Sigmoid colon (tissue), 7 donors: Measurements from ENCODE around the gene COMMD1. TPM values are rescaled to one million over a fixed set of nuclear protein-coding genes. Genes with fewer than 3 reads are reported as not detected.
"Not testable (repeated sequence)": the region's sequence is repeated elsewhere in the genome, so short reads cannot be mapped to it uniquely, and the experiment has no call there.

Experiments used
- DNase-seq: peaks from one replicate; pipeline ENCODE4 v3.0.0-alpha.2; 2019
- H3K27ac ChIP-seq, 4 donors: fragments of 200-600 bp; sonication (generic); one replicate each; pipeline ENCODE4 v1.5.1; 2016 to 2019; ENCODE audit warnings: mild to moderate bottlenecking in 1 of 4
- H3K27me3 ChIP-seq, 3 donors: fragments of 200-600 bp; sonication (generic); one replicate each; pipeline ENCODE4 v1.5.1; 2019; ENCODE audit warnings: mild to moderate bottlenecking in 1 of 3
- H3K36me3 ChIP-seq, 4 donors: fragments of 200-600 bp; sonication (generic); one replicate each; pipeline ENCODE4 v1.5.1; 2016 to 2019
- H3K4me1 ChIP-seq, 4 donors: fragments of 200-600 bp; sonication (generic); one replicate each; pipeline ENCODE4 v1.5.1; 2017 to 2019
- H3K4me3 ChIP-seq, 4 donors: fragments of 200-600 bp; sonication (generic); one replicate each; pipeline ENCODE4 v1.5.1; 2017 to 2019; ENCODE audit warnings: mild to moderate bottlenecking in 2 of 4, moderate library complexity in 1 of 4
- H3K9me3 ChIP-seq, 4 donors: fragments of 200-600 bp in 3 of 4; sonication (generic) in 3 of 4; one replicate each; pipeline versions ENCODE4 v1.5.1 to v1.6.1; 2013 to 2019
- EP300 ChIP-seq, 4 donors: sonication (generic); formaldehyde crosslinking; IDR thresholded peaks; one replicate each; pipeline ENCODE4 v1.6.1; 2017; ENCODE audit warnings: antibody characterized with exemption in 4 of 4
- POLR2A ChIP-seq, 2 donors: fragments of 450-650 bp; IDR thresholded peaks; one replicate each; pipeline ENCODE4 v1.6.1; 2016; ENCODE audit warnings: antibody characterized with exemption in 2 of 2, mild to moderate bottlenecking in 2 of 2, moderate library complexity in 2 of 2
- POLR2AphosphoS5 ChIP-seq, 4 donors: sonication (generic); formaldehyde crosslinking; IDR thresholded peaks; one replicate each; pipeline ENCODE4 v1.6.1; 2017; ENCODE audit warnings: antibody characterized with exemption in 4 of 4
- WGBS, 2 donors: extraction: QIAGEN DNeasy Blood & Tissue Kit; methylation state at CpG; one replicate each; pipeline ENCODE4 v1.1.7; 2013; 5-methylcytosine and 5-hydroxymethylcytosine counted together
- intact Hi-C: fragments of 100-400 bp; cut with DNase I; formaldehyde crosslinking; loops from one replicate; pipeline ENCODE4 v1.15.1; 2023
- polyA plus RNA-seq, 3 donors: library from polyadenylated mRNA; stranded (reverse); fragments of 200-250 nt; gene quantifications; one replicate each; pipeline ENCODE4 v1.2.3, GENCODE V29; 2013
- total RNA-seq, 4 donors: library from RNA; depleted of rRNA; stranded (reverse); fragments of >200 nt; gene quantifications; one replicate each; pipeline ENCODE4 v1.1.0, GENCODE V29; 2016
- TF ChIP-seq, protein P1 (sequence below), 4 experiments: fragments of 450-650 bp in 3 of 4; fragments of 200-600 bp in 1 of 4; IDR thresholded peaks; one replicate each; pipeline ENCODE4 v1.5.1; 2016 to 2019; ENCODE audit warnings: antibody characterized with exemption in 4 of 4, mild to moderate bottlenecking in 3 of 4, moderate library complexity in 2 of 4
- donor health status: healthy with polysubstance abuse.
- donor health status: Bipolar disorder and iron deficiency.
- donor health status: healthy.

The COMMD1 gene
- total and polyA plus RNA-seq, 7 donors = 27.2 to 59.2 (median 50.6) TPM

DNA sequence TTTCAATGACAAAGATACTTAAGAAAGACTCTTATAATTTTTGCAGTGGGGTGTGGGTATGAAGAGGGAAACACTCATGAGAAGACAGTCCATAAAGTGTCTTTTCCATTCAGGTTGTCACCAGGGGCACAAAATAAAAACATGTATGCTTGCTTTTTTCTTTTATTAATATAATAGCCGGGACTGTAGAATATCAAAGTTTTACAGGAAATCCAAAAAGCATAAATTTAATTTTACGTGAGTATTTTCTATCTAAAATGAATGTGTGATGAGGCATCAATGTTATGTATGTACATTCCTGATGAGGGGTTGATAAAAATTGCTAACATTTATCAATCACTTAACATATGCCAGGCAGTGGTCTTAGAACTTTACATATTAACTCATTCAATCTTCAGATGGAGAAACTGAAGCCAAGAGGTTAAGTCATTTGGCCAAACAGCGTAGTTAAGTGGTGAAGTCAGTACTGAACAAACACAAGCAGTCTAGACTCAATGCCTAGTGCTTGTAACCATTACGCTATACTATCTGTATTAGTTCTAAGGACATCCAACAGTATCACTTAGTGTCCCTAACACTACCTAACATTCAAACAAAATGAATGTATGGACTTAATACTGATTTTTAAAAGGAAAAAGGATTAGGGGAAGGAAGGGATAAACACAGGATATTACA is 27.8 kb upstream of the COMMD1 start:
- DNase-seq = no peak
- TF ChIP-seq, protein P1, sequence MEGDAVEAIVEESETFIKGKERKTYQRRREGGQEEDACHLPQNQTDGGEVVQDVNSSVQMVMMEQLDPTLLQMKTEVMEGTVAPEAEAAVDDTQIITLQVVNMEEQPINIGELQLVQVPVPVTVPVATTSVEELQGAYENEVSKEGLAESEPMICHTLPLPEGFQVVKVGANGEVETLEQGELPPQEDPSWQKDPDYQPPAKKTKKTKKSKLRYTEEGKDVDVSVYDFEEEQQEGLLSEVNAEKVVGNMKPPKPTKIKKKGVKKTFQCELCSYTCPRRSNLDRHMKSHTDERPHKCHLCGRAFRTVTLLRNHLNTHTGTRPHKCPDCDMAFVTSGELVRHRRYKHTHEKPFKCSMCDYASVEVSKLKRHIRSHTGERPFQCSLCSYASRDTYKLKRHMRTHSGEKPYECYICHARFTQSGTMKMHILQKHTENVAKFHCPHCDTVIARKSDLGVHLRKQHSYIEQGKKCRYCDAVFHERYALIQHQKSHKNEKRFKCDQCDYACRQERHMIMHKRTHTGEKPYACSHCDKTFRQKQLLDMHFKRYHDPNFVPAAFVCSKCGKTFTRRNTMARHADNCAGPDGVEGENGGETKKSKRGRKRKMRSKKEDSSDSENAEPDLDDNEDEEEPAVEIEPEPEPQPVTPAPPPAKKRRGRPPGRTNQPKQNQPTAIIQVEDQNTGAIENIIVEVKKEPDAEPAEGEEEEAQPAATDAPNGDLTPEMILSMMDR (IDR thresholded peaks at IDR 0.05) = no peak
- TF ChIP-seq POLR2AphosphoS5 (IDR thresholded peaks at IDR 0.05) (no peak), POLR2A (IDR thresholded peaks at IDR 0.05) (no peak), EP300 (IDR thresholded peaks at IDR 0.05) (no peak)
- H3K4me1 ChIP-seq = no peaks in the 10 kb centered on the region
- H3K36me3 ChIP-seq = peaks cover 11 to 99% (median 63%) of the 10 kb centered on the region in 4 donors
- WGBS, 2 donors = 97 to 98% methylated on average over 4 of the region's 4 CpGs
- intact Hi-C loops = no loop called here
- no peaks in the 10 kb centered on the region for H3K27me3 ChIP-seq
- no peak overlapping the region for H3K4me3 ChIP-seq
- no peak overlapping the region for H3K27ac ChIP-seq
- H3K9me3 ChIP-seq = no peaks in the 10 kb centered on the region

- no peaks in the 10 kb centered on the region for H3K27me3 ChIP-seq
- H3K27ac ChIP-seq = no peak overlapping the region
- H3K4me3 ChIP-seq = no peak overlapping the region
- intact Hi-C loops = no loop called here
- no peaks in the 10 kb centered on the region for H3K9me3 ChIP-seq
- no peaks in the 10 kb centered on the region for H3K4me1 ChIP-seq
- peaks cover 12 to 99% (median 58%) of the 10 kb centered on the region in 4 donors for H3K36me3 ChIP-seq
- DNase-seq = no peak
- TF ChIP-seq EP300 (IDR thresholded peaks at IDR 0.05) (no peak), POLR2AphosphoS5 (IDR thresholded peaks at IDR 0.05) (no peak), POLR2A (IDR thresholded peaks at IDR 0.05) (no peak)
- TF ChIP-seq, protein P1 (IDR thresholded peaks at IDR 0.05) = no peak
- WGBS, 2 donors = 94 to 96% methylated on average over 3 of the region's 3 CpGs
Observed at GRCh38 chr2:61878761-61879160, 26.7 kb upstream of the COMMD1 start.

- H3K4me1 ChIP-seq, H3K9me3 ChIP-seq, intact Hi-C loops, DNase-seq, H3K4me3 ChIP-seq, H3K27me3 ChIP-seq, H3K27ac ChIP-seq: not testable (repeated sequence)
- H3K36me3 ChIP-seq = peaks cover 12 to 99% (median 56%) of the 10 kb centered on the region in 4 donors
- WGBS, 2 donors = 95 to 97% methylated on average over 4 of the region's 4 CpGs
Observed at GRCh38 chr2:61879351-61879750, 26.1 kb upstream of the COMMD1 start.

DNA sequence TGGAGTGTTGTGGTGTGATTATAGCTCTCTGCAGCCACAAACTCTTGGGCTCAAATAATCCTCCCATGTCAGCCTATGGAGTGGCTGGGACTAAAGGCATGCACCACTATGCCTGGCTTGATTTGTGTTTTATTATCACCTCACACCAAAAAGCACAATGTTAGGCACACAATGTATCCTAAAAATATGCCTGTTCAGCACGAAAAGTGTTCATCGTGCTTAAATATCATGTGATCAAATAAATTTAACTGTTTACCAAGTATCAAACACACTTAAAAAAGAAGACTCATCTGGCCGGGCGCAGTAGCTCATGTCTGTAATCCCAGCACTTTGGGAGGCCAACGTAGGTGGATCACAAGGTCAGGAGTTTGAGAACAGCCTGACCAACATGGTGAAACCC is 22.6 kb upstream of the COMMD1 start:
- intact Hi-C loops = no loop called here
- no peaks in the 10 kb centered on the region for H3K27me3 ChIP-seq
- no peak overlapping the region for H3K27ac ChIP-seq
- H3K36me3 ChIP-seq = peaks cover 4 to 70% (median 40%) of the 10 kb centered on the region in 4 donors
- TF ChIP-seq POLR2A (IDR thresholded peaks at IDR 0.05) = no peak
- TF ChIP-seq, protein P1 (IDR thresholded peaks at IDR 0.05) = no peak
- 93 to 96% methylated on average over 5 of the region's 5 CpGs for WGBS, 2 donors
- DNase-seq = no peak
- H3K4me1 ChIP-seq = peaks cover 0 to 22% (median 17%) of the 10 kb centered on the region in 4 donors
- no peak overlapping the region for H3K4me3 ChIP-seq
- H3K9me3 ChIP-seq = no peaks in the 10 kb centered on the region

DNA sequence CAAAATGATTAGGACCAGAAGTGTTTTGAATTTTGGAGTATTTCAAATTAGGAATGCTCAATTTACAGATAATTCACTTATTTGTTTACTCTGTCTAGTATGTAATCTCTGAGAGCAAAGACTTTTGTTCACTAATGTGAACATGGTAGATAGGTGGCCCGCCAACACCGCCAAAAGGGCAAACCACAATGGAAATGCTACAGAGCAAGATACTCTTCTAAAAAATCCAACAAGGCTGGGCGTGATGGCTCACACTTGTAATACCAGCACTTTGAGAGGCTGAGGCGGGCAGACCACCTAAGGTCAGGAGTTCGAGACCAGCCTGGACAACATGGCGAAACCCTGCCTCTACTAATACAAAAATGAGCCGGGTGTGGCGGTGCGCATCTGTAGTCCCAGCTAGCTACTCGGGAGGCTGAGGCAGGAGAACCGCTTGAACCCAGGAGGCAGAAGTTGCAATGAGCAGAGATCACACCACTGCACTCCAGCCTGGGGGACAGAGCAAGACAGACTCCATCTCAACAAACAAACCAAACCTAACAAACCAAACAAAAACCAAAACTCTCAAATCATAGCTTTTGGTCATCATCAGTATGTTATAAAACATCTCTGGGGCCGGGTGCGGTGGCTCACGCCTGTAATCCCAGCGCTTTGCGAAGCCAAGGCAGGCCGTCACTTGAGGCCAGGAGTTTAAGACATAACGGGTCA is 19.4 kb upstream of the COMMD1 start:
- intact Hi-C loops = no loop called here
- no peak overlapping the region for H3K4me3 ChIP-seq
- peaks cover 0 to 23% (median 17%) of the 10 kb centered on the region in 4 donors for H3K4me1 ChIP-seq
- DNase-seq = no peak
- no peak overlapping the region for H3K27ac ChIP-seq
- no peaks in the 10 kb centered on the region for H3K9me3 ChIP-seq
- H3K27me3 ChIP-seq = no peaks in the 10 kb centered on the region
- WGBS, 2 donors = 87 to 88% methylated on average over 18 of the region's 18 CpGs
- peaks cover 4 to 38% (median 17%) of the 10 kb centered on the region in 4 donors for H3K36me3 ChIP-seq
- TF ChIP-seq, protein P1 (IDR thresholded peaks at IDR 0.05) = no peak
- no peak for TF ChIP-seq POLR2A (IDR thresholded peaks at IDR 0.05)
- no peak for TF ChIP-seq EP300 (IDR thresholded peaks at IDR 0.05)
- no peak for TF ChIP-seq POLR2AphosphoS5 (IDR thresholded peaks at IDR 0.05)
